NT2/D1 (cell line): ENCODE data around the gene BSND.

Source experiments
- SUZ12 ChIP-seq: IDR thresholded peaks from 2 replicates; pipeline ENCODE4 v1.6.1; 2011; ENCODE audit not compliant: insufficient read length, insufficient read depth; ENCODE audit errors: extremely low read depth
- YY1 ChIP-seq: IDR thresholded peaks from 2 replicates; pipeline ENCODE4 v1.6.1; 2011; ENCODE audit not compliant: insufficient read length, insufficient read depth
- ZNF274 ChIP-seq: IDR thresholded peaks from 2 replicates; pipeline ENCODE4 v1.6.1; 2011; ENCODE audit warnings: mild to moderate bottlenecking, low read depth, low read length

- no peak for TF ChIP-seq ZNF274
- no peak for TF ChIP-seq YY1
- no peak for TF ChIP-seq SUZ12
Measured at GRCh38 chr1:54994355-54994990, 4.3 kb upstream of the BSND start.
